Esophagus muscularis mucosa (tissue), 4 donors: Measurements from ENCODE around the gene BNIP3. TPM values are rescaled to one million over a fixed set of nuclear protein-coding genes. Genes with fewer than 3 reads are reported as not detected.

ENCODE experiments used
- DNase-seq: peaks from one replicate; pipeline ENCODE4 v3.0.0-alpha.2; 2017; ENCODE audit errors: extremely low spot score
- H3K27ac ChIP-seq, 4 donors: fragments of 200-600 bp; sonication (generic); replicated peaks in 1 of 4; 1 replicate in 3 of 4; 2 replicates in 1 of 4; pipeline ENCODE4 v1.5.1; 2016 to 2019; ENCODE audit warnings: mild to moderate bottlenecking in 1 of 4
- H3K27me3 ChIP-seq, 4 donors: fragments of 200-600 bp; sonication (generic); one replicate each; pipeline versions ENCODE4 v1.5.1 to v1.6.0; 2016 to 2019
- H3K36me3 ChIP-seq, 4 donors: fragments of 200-600 bp; sonication (generic); one replicate each; pipeline ENCODE4 v1.5.1; 2016 to 2019
- H3K4me1 ChIP-seq, 4 donors: fragments of 200-600 bp; sonication (generic); one replicate each; pipeline ENCODE4 v1.5.1; 2016 to 2019
- H3K4me3 ChIP-seq, 4 donors: fragments of 200-600 bp; sonication (generic); 1 replicate in 2 of 4; 2 replicates in 2 of 4; pipeline ENCODE4 v1.5.1; 2016 to 2019; ENCODE audit warnings: mild to moderate bottlenecking in 4 of 4, moderate library complexity in 1 of 4
- H3K9me3 ChIP-seq, 4 donors: fragments of 200-600 bp; sonication (generic); 1 replicate in 3 of 4; 2 replicates in 1 of 4; pipeline ENCODE4 v1.5.1; 2016 to 2019
- EP300 ChIP-seq: sonication (generic); formaldehyde crosslinking; IDR thresholded peaks from one replicate; pipeline ENCODE4 v1.6.1; 2017; ENCODE audit warnings: antibody characterized with exemption
- POLR2A ChIP-seq: fragments of 450-650 bp; IDR thresholded peaks from one replicate; pipeline ENCODE4 v1.6.1; 2017; ENCODE audit warnings: antibody characterized with exemption, moderate library complexity, mild to moderate bottlenecking, low read depth
- POLR2AphosphoS5 ChIP-seq, 2 donors: sonication (generic); formaldehyde crosslinking; IDR thresholded peaks; one replicate each; pipeline ENCODE4 v1.6.1; 2017; ENCODE audit warnings: antibody characterized with exemption in 2 of 2
- WGBS: methylation state at CpG from one replicate; pipeline ENCODE4 v1.1.5; 2018; 5-methylcytosine and 5-hydroxymethylcytosine counted together
- intact Hi-C: fragments of 100-400 bp; cut with DNase I; formaldehyde crosslinking; loops from one replicate; pipeline ENCODE4 v1.15.1; 2023
- total RNA-seq, 4 donors: library from RNA; depleted of rRNA; stranded (reverse); fragments of >200 nt; gene quantifications; one replicate each; pipeline versions ENCODE4 v1.1.0 to v1.2.1, GENCODE V29; 2016
- TF ChIP-seq, protein P1 (sequence below), 3 experiments: fragments of 200-600 bp in 2 of 3; fragments of 450-650 bp in 1 of 3; sonication (generic) in 2 of 3; IDR thresholded peaks; one replicate each; pipeline ENCODE4 v1.5.1; 2017 to 2019; ENCODE audit warnings: antibody characterized with exemption in 3 of 3, mild to moderate bottlenecking in 2 of 3, moderate library complexity in 1 of 3

BNIP3 gene
- total RNA-seq, 4 donors from 2014 or later: 51.4 to 68.9 (median 62.6) TPM

DNA sequence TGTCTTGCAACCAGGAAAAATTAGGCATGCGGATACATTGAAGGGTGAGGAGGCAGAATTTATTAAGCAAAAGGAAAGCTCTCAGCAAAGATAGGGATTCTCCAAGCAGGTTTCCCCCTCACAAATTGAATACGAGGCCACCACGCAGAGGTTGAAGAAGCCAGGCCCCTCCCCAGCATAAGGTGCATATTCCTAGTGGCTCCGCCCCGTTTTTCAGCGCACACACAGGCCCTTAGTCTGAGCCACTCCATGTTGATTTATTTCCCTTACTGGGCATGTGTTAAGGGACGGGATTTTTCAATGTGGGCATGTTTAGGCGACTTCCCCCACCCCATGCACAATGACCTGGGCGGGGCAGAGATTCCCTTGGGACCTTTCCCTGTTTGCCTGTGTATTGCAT, 56.0 kb downstream of the BNIP3 start:
- intact Hi-C loops: no loop called here
- Histone ChIP-seq H3K27ac (no peak overlapping the region), H3K4me1 (peaks cover 39 to 63% (median 43%) of the 10 kb centered on the region in 4 donors), H3K27me3 (no peaks in the 10 kb centered on the region), H3K4me3 (no peak overlapping the region), H3K36me3 (no peaks in the 10 kb centered on the region), H3K9me3 (peaks cover 0 to 11% (median 0%) of the 10 kb centered on the region in 4 donors)
- 97% methylated on average over 9 of the region's 9 CpGs for WGBS
- DNase-seq: no peak
- TF ChIP-seq EP300 (no peak), POLR2A (no peak), POLR2AphosphoS5 (IDR thresholded peaks at IDR 0.05) (no peak)
- TF ChIP-seq, protein P1, sequence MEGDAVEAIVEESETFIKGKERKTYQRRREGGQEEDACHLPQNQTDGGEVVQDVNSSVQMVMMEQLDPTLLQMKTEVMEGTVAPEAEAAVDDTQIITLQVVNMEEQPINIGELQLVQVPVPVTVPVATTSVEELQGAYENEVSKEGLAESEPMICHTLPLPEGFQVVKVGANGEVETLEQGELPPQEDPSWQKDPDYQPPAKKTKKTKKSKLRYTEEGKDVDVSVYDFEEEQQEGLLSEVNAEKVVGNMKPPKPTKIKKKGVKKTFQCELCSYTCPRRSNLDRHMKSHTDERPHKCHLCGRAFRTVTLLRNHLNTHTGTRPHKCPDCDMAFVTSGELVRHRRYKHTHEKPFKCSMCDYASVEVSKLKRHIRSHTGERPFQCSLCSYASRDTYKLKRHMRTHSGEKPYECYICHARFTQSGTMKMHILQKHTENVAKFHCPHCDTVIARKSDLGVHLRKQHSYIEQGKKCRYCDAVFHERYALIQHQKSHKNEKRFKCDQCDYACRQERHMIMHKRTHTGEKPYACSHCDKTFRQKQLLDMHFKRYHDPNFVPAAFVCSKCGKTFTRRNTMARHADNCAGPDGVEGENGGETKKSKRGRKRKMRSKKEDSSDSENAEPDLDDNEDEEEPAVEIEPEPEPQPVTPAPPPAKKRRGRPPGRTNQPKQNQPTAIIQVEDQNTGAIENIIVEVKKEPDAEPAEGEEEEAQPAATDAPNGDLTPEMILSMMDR (IDR thresholded peaks at IDR 0.05): no peak

DNA sequence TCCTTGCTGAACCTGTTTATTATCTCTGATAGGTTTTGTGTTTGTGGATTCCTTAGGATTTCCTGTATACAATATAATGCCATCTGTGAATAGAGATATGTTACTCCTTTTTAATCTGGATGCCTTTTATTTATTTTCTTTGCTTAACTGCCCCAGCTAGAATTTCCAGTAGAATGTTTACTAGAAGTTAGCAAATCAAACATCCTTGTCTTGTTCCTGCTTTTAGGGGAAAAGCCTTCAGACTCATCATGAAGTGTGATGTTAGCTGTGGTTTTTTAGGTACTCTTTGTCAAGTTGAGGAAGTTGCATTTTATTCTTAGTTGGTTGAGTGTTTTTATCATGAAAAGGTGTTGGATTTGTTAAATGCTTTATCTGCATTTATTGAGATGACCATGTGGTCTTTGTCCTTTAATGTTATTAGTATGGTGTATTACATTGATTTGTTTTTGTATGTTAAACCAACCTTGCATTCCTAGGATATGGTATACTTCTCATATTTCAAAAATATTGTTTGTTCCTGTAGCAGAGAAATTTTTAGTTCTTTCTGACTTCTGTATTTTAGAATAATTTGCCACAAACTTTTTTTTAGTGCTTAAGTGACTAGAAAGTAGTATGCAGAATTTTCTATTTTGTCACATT, 56.6 kb downstream of the BNIP3 start:
- DNase-seq: no peak
- TF ChIP-seq, protein P1 (IDR thresholded peaks at IDR 0.05): no peak
- no peak for TF ChIP-seq EP300
- no peak for TF ChIP-seq POLR2AphosphoS5 (IDR thresholded peaks at IDR 0.05)
- TF ChIP-seq POLR2A: no peak
- H3K27me3 ChIP-seq: no peaks in the 10 kb centered on the region
- peaks cover 0 to 11% (median 0%) of the 10 kb centered on the region in 4 donors for H3K9me3 ChIP-seq
- H3K4me1 ChIP-seq: peaks cover 34 to 60% (median 40%) of the 10 kb centered on the region in 4 donors
- no peaks in the 10 kb centered on the region for H3K36me3 ChIP-seq
- intact Hi-C loops: no loop called here
- no peak overlapping the region for H3K27ac ChIP-seq
- H3K4me3 ChIP-seq: no peak overlapping the region

DNA sequence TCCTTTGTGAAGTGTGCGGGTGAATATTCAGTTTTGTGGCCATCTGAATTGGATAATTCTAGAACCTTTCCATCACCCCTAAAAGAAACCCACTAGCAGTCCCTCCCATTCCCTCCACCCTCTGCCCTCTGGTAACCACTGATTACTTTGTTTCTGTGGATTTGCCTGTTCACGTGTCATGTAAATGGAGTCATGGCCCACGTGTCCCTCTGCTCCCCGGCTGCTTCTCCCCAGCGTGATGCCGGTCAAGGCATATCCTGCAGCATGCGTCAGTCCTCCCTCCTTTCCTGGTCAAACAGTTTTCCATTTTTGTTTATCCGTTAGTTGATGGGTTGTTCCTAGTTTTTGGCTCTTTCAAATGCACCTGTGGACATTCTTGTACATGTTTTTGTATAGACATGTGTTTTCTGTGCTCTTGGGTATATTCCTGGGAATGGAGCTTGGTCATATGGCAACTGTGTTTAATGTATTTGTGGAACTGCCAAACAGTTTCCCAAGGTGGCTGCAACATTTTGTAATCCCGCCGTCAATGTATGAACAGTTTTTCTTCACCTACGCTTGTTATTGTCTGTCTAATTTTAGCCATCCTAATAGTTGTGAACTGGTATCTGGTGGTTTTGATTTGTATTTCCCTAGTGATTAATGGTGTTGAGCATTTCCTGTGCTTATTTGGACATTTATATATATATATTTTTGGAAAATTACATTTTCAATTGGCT, 58.5 kb downstream of the BNIP3 start:
- intact Hi-C loops: no loop called here
- 90% methylated on average over 11 of the region's 11 CpGs for WGBS
- Histone ChIP-seq H3K9me3 (peaks cover 0 to 11% (median 0%) of the 10 kb centered on the region in 4 donors), H3K4me3 (no peak overlapping the region), H3K4me1 (peaks cover 17 to 41% (median 21%) of the 10 kb centered on the region in 4 donors), H3K36me3 (no peaks in the 10 kb centered on the region), H3K27ac (no peak overlapping the region), H3K27me3 (no peaks in the 10 kb centered on the region)
- TF ChIP-seq POLR2AphosphoS5 (IDR thresholded peaks at IDR 0.05) (no peak), EP300 (no peak), POLR2A (no peak)
- TF ChIP-seq, protein P1 (IDR thresholded peaks at IDR 0.05): no peak
- no peak for DNase-seq

DNA sequence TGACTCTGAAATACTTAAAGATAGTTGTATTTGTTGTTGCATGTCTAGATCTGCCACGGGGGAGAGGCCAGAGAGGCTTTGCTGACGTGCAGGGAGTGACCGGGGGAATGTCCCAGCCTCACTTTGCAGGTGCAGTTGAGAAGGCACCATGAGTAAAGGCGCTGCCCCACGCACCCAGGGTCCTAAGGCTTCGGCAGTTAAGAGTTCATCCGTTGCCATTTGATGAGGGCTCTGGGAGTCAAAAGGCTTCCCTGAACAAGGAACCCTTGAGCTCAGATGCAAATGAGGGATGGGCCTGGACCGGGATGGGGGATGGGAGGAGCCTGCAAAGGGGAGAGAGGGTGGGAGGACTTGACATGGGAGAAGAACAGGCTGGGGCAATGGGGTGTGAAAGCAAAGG, 60.5 kb downstream of the BNIP3 start:
- intact Hi-C loops: no loop called here
- H3K4me3 ChIP-seq: no peak overlapping the region
- TF ChIP-seq POLR2AphosphoS5 (IDR thresholded peaks at IDR 0.05) (no peak), POLR2A (no peak), EP300 (no peak)
- TF ChIP-seq, protein P1 (IDR thresholded peaks at IDR 0.05): no peak
- H3K4me1 ChIP-seq: peaks cover 10 to 28% (median 12%) of the 10 kb centered on the region in 4 donors
- no peaks in the 10 kb centered on the region for H3K27me3 ChIP-seq
- no peaks in the 10 kb centered on the region for H3K36me3 ChIP-seq
- no peak for DNase-seq
- H3K27ac ChIP-seq: no peak overlapping the region
- 69% methylated on average over 8 of the region's 8 CpGs for WGBS
- peaks cover 0 to 11% (median 0%) of the 10 kb centered on the region in 4 donors for H3K9me3 ChIP-seq
